Measurements from ENCODE around the gene TFE3.

Gene TFE3

GRCh38 chrX:49064735-49065134, 21.6 kb upstream of the TFE3 start:
- Histone ChIP-seq H3K4me1 (ENCODE audit: control insufficient read depth in 1 of 2, insufficient read depth in 1 of 2, low read depth in 1 of 2, low read length in 1 of 2) (no peaks in the 10 kb centered on the region), H3K27me3 (no peaks in the 10 kb centered on the region), H3K4me3 (ENCODE audit: low read depth in 1 of 2, low read length in 1 of 2) (no peak overlapping the region), H3K9me3 (no peaks in the 10 kb centered on the region), H3K27ac (no peak overlapping the region), H3K36me3 (no peaks in the 10 kb centered on the region)
- TF ChIP-seq, protein P1, sequence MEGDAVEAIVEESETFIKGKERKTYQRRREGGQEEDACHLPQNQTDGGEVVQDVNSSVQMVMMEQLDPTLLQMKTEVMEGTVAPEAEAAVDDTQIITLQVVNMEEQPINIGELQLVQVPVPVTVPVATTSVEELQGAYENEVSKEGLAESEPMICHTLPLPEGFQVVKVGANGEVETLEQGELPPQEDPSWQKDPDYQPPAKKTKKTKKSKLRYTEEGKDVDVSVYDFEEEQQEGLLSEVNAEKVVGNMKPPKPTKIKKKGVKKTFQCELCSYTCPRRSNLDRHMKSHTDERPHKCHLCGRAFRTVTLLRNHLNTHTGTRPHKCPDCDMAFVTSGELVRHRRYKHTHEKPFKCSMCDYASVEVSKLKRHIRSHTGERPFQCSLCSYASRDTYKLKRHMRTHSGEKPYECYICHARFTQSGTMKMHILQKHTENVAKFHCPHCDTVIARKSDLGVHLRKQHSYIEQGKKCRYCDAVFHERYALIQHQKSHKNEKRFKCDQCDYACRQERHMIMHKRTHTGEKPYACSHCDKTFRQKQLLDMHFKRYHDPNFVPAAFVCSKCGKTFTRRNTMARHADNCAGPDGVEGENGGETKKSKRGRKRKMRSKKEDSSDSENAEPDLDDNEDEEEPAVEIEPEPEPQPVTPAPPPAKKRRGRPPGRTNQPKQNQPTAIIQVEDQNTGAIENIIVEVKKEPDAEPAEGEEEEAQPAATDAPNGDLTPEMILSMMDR (IDR thresholded peaks at IDR 0.05) = no peak

DNA sequence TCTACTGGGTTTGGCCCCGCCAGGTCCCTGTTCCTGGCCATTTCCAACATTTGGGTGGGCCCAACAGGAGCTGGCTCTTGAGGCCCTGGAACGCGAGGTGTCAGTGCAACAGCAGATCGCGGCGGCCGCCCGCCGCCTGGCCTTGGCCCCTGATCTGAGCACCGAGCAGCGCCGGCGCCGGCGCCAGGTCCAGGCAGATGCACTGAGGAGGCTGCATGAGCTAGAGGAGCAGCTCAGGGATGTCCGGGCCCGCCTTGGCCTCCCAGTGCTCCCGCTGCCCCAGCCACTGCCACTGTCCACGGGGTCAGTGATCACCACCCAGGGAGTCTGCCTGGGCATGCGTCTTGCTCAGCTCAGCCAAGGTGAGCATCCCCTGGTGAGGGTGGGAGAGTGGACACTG, 21.1 kb upstream of the TFE3 start:
- Histone ChIP-seq H3K4me3 (ENCODE audit: low read depth in 1 of 2, low read length in 1 of 2) (no peak overlapping the region), H3K27ac (no peak overlapping the region), H3K27me3 (no peaks in the 10 kb centered on the region), H3K9me3 (no peaks in the 10 kb centered on the region), H3K4me1 (ENCODE audit: control insufficient read depth in 1 of 2, insufficient read depth in 1 of 2, low read depth in 1 of 2, low read length in 1 of 2) (no peaks in the 10 kb centered on the region), H3K36me3 (no peaks in the 10 kb centered on the region)
- TF ChIP-seq, protein P1 (IDR thresholded peaks at IDR 0.05) = no peak

DNA sequence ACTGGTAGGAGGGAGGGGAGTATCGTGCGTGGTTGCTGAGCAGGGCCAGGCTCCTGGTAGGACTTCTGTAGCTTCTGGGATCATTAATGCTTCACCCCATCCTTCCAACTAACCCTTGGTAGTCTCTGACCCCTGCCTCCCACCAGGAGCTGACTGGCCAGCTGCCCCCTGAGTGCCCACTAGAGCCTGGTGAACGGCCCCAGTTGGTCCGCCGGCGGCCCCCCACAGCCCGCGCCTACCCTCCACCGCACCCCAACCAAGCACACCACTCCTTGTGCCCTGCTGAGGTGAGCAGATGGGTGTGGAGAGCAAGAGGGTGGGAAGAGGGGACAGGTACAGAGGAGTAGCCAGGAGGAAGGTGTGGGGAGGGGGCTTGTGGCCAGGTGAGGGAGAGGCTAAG, 20.6 kb upstream of the TFE3 start:
- H3K4me3 ChIP-seq (ENCODE audit: low read depth in 1 of 2, low read length in 1 of 2) = no peak overlapping the region
- TF ChIP-seq, protein P1 (IDR thresholded peaks at IDR 0.05) = no peak
- no peaks in the 10 kb centered on the region for H3K9me3 ChIP-seq
- H3K36me3 ChIP-seq = no peaks in the 10 kb centered on the region
- no peaks in the 10 kb centered on the region for H3K27me3 ChIP-seq
- H3K4me1 ChIP-seq (ENCODE audit: control insufficient read depth in 1 of 2, insufficient read depth in 1 of 2, low read depth in 1 of 2, low read length in 1 of 2) = no peaks in the 10 kb centered on the region
- H3K27ac ChIP-seq = no peak overlapping the region

GRCh38 chrX:49061916-49062315, 18.8 kb upstream of the TFE3 start:
- H3K36me3 ChIP-seq = no peaks in the 10 kb centered on the region
- H3K4me3 ChIP-seq (ENCODE audit: low read depth in 1 of 2, low read length in 1 of 2) = no peak overlapping the region
- no peaks in the 10 kb centered on the region for H3K9me3 ChIP-seq
- TF ChIP-seq, protein P1 (IDR thresholded peaks at IDR 0.05) = no peak
- no peaks in the 10 kb centered on the region for H3K27me3 ChIP-seq
- H3K27ac ChIP-seq = no peak overlapping the region
- H3K4me1 ChIP-seq (ENCODE audit: control insufficient read depth in 1 of 2, insufficient read depth in 1 of 2, low read depth in 1 of 2, low read length in 1 of 2) = no peaks in the 10 kb centered on the region

DNA sequence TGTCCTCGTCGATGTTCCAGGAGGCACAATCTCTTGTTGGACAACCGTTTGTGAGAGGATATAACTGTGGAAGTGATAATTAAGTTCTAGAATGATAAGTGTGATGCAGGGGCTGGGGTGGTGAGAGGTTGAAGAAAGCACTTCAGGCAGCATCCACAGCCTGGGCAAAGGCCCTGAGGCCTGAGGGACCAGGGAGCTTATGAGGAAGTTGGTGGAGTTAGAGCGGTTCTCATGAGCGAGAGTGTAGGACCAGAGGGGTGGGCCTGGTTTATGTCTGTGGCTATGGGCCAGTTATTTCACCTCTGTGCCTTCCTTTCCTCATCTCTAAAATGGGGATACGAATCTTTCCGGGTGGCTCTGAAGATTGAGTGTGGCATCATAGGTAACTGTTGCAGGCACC, 18.3 kb upstream of the TFE3 start:
- no peaks in the 10 kb centered on the region for H3K36me3 ChIP-seq
- no peaks in the 10 kb centered on the region for H3K9me3 ChIP-seq
- H3K27me3 ChIP-seq = no peaks in the 10 kb centered on the region
- TF ChIP-seq, protein P1 (IDR thresholded peaks at IDR 0.05) = no peak
- H3K4me1 ChIP-seq (ENCODE audit: control insufficient read depth in 1 of 2, insufficient read depth in 1 of 2, low read depth in 1 of 2, low read length in 1 of 2) = no peaks in the 10 kb centered on the region
- no peak overlapping the region for H3K4me3 ChIP-seq (ENCODE audit: low read depth in 1 of 2, low read length in 1 of 2)
- no peak overlapping the region for H3K27ac ChIP-seq

DNA sequence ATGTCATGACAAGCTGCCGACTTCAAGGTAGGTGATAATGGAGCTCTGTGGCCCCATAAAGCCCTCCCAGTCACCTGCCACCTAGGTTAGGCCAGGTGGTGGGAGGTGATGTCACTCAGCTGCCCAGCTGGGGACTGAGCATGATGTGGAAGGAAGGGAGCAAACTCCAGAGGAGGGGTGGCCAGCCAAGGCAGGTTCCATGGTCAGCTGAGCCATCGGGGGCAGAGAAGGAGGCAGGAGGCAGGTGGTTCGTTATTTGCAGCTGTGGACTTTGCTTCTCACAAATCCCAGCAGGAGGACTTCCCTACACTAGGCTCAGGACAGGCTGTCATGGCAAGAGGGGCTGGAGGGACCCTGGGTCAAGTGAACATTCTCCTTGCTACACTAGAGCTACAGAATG, 17.8 kb upstream of the TFE3 start:
- Histone ChIP-seq H3K27ac (no peak overlapping the region), H3K36me3 (no peaks in the 10 kb centered on the region), H3K27me3 (no peaks in the 10 kb centered on the region), H3K9me3 (no peaks in the 10 kb centered on the region), H3K4me3 (ENCODE audit: low read depth in 1 of 2, low read length in 1 of 2) (no peak overlapping the region), H3K4me1 (ENCODE audit: control insufficient read depth in 1 of 2, insufficient read depth in 1 of 2, low read depth in 1 of 2, low read length in 1 of 2) (no peaks in the 10 kb centered on the region)
- TF ChIP-seq, protein P1 (IDR thresholded peaks at IDR 0.05) = no peak
